K562 (cell line): ENCODE data around the gene GRWD1. TPM values are rescaled to one million over a fixed set of nuclear protein-coding genes. Genes with fewer than 3 reads are reported as not detected.

ENCODE experiments used
- ATAC-seq: fragments of 200-7000 bp; cut with Tn5 transposase; 3 replicates; pipeline ENCODE4 v1.9.1; 2020; ENCODE audit warnings: moderate library complexity
- BruUV-seq: library from RNA; stranded (reverse); fragments of 400-500 nt; replicated peaks from 2 replicates; lab custom pipeline; 2021; lab: Mats Ljungman, UMichigan
- CTCF ChIA-PET: fragments of 300-600 bp; formaldehyde crosslinking; extraction: SDS; loops from one replicate; lab custom pipeline; 2021; ENCODE audit warnings: low intra/inter-chr PET ratio; lab: Yijun Ruan, JAX
- POLR2A ChIA-PET: fragments of 300-600, 350-650 bp; sonication (Branson Sonifier 250); formaldehyde crosslinking; extraction: SDS; loops from one replicate; lab custom pipeline; 2021; ENCODE audit warnings: antibody characterized with exemption, inconsistent platforms; lab: Yijun Ruan, JAX
- DNase-seq, 4 experiments: peaks; one replicate each; pipeline versions ENCODE4 v3.0.0 to v3.0.0-alpha.2; 2011 to 2018; ENCODE audit warnings: low spot score in 3 of 4, mixed read lengths in 3 of 4; ENCODE audit errors: extremely low read depth in 1 of 4
- FAIRE-seq: peaks from 2 replicates; lab custom pipeline; 2011; peaks lifted over from hg19 to GRCh38; lab: Jason Lieb, UNC
- H2AFZ ChIP-seq: 2 replicates; pipeline ENCODE4 v1.6.0; 2011; ENCODE audit warnings: low read depth, low read length, control low read depth, inconsistent platforms
- H3K27ac ChIP-seq: fragments of 200-600 bp; 3 replicates; pipeline ENCODE4 v1.8.0; 2011; ENCODE audit warnings: low read depth, mild to moderate bottlenecking, control low read depth, inconsistent platforms, low read length, moderate library complexity, mixed read lengths; ENCODE audit errors: extremely low read depth
- H3K27me3 ChIP-seq, 2 experiments: fragments of 300-600 bp in 1 of 2; 2 replicates in 1 of 2; 3 replicates in 1 of 2; pipeline versions ENCODE4 v1.6.0 to v1.8.0; 2011; ENCODE audit warnings: inconsistent platforms in 2 of 2, low read length in 2 of 2, mild to moderate bottlenecking in 1 of 2, mixed read lengths in 1 of 2, moderate library complexity in 1 of 2; ENCODE audit not compliant: control insufficient read depth in 2 of 2, insufficient read depth in 2 of 2
- H3K36me3 ChIP-seq: fragments of 300-600 bp; 3 replicates; pipeline ENCODE4 v1.8.0; 2011; ENCODE audit warnings: mild to moderate bottlenecking, low read length, inconsistent platforms; ENCODE audit not compliant: control insufficient read depth, insufficient read depth
- H3K4me1 ChIP-seq, 2 experiments: fragments of 200-600 bp in 1 of 2; replicated peaks in 1 of 2; 2 replicates in 1 of 2; 3 replicates in 1 of 2; pipeline versions ENCODE4 v1.5.1 to v1.8.0; 2011; ENCODE audit warnings: inconsistent platforms in 2 of 2, low read length in 2 of 2, mild to moderate bottlenecking in 1 of 2, mixed read lengths in 1 of 2, moderate library complexity in 1 of 2; ENCODE audit not compliant: control insufficient read depth in 2 of 2, insufficient read depth in 2 of 2
- H3K4me2 ChIP-seq: 2 replicates; pipeline ENCODE4 v1.6.1; 2011; ENCODE audit warnings: low read length, control low read depth, inconsistent platforms, mixed read lengths; ENCODE audit not compliant: insufficient read depth
- H3K4me3 ChIP-seq: fragments of 200-600 bp; sonication (generic), shearing (Covaris generic); 2 replicates; pipeline ENCODE4 v1.5.1; 2016; ENCODE audit warnings: control low read depth, inconsistent platforms
- H3K79me2 ChIP-seq: fragments of 200-600 bp; 3 replicates; pipeline ENCODE4 v1.8.0; 2011; ENCODE audit warnings: low read length, inconsistent platforms; ENCODE audit not compliant: control insufficient read depth, insufficient read depth
- H3K9ac ChIP-seq, 2 experiments: 2 replicates each; pipeline versions ENCODE4 v1.6.0 to v1.6.1; 2011; ENCODE audit warnings: low read depth in 2 of 2, low read length in 2 of 2, control low read depth in 1 of 2, inconsistent platforms in 1 of 2, mild to moderate bottlenecking in 1 of 2, mixed read lengths in 1 of 2; ENCODE audit not compliant: insufficient read depth in 1 of 2
- H3K9me1 ChIP-seq: one replicate; pipeline ENCODE4 v1.6.0; 2011; ENCODE audit warnings: inconsistent platforms, mild to moderate bottlenecking, low read length, moderate library complexity; ENCODE audit not compliant: control insufficient read depth, insufficient read depth
- H3K9me3 ChIP-seq: replicated peaks from 2 replicates; pipeline ENCODE4 v1.5.1; 2011; ENCODE audit warnings: low read depth, low read length, inconsistent platforms; ENCODE audit not compliant: control insufficient read depth, insufficient read depth
- H4K20me1 ChIP-seq: replicated peaks from 2 replicates; pipeline ENCODE4 v1.6.1; 2011; ENCODE audit warnings: low read length, inconsistent platforms, mixed read lengths; ENCODE audit not compliant: control insufficient read depth, insufficient read depth
- ARID3A ChIP-seq: IDR thresholded peaks from 2 replicates; pipeline ENCODE4 v1.6.1; 2012; ENCODE audit warnings: low read depth, low read length, improper control_type of control experiment, borderline replicate concordance
- ARNT ChIP-seq, 2 experiments: fragments of 450-650 bp; IDR thresholded peaks; 2 replicates each; pipeline ENCODE4 v1.6.1; 2016; ENCODE audit warnings: mild to moderate bottlenecking in 1 of 2
- CEBPB ChIP-seq: fragments of 450-650 bp; IDR thresholded peaks from 2 replicates; pipeline ENCODE4 v1.6.1; 2016; ENCODE audit warnings: missing genetic modification characterization, missing compliant biosample characterization
- CSDE1 ChIP-seq, 2 experiments: fragments of 450-650 bp; IDR thresholded peaks; 2 replicates each; pipeline ENCODE4 v1.6.1; 2016; ENCODE audit warnings: mild to moderate bottlenecking in 1 of 2
- DPF2 ChIP-seq: fragments of 450-650 bp; IDR thresholded peaks from 2 replicates; pipeline ENCODE4 v1.6.1; 2016
- EP300 ChIP-seq: IDR thresholded peaks from 2 replicates; pipeline ENCODE4 v1.6.1; 2012; ENCODE audit warnings: low read length, improper control_type of control experiment
- GATA2 ChIP-seq: sonication (generic); formaldehyde crosslinking; IDR thresholded peaks from 2 replicates; pipeline ENCODE4 v1.4.0; 2020; ENCODE audit warnings: mild to moderate bottlenecking, missing genetic modification reagents
- GATAD2B ChIP-seq: fragments of 450-650 bp; IDR thresholded peaks from 2 replicates; pipeline ENCODE4 v1.6.1; 2017; ENCODE audit warnings: mild to moderate bottlenecking, borderline replicate concordance
- MEIS2 ChIP-seq: fragments of 450-650 bp; IDR thresholded peaks from 2 replicates; pipeline ENCODE4 v1.6.1; 2014; ENCODE audit warnings: mild to moderate bottlenecking; ENCODE audit not compliant: partially characterized antibody
- NFE2 ChIP-seq: IDR thresholded peaks from 2 replicates; pipeline ENCODE4 v1.6.1; 2014; ENCODE audit warnings: antibody characterized with exemption, low read depth
- PHB2 ChIP-seq: fragments of 450-650 bp; IDR thresholded peaks from 2 replicates; pipeline ENCODE4 v1.6.1; 2017; ENCODE audit warnings: low read depth
- RAD21 ChIP-seq, 2 experiments: fragments of 250-450 bp in 1 of 2; fragments of 450-650 bp in 1 of 2; sonication (Bioruptor Pico) in 1 of 2; formaldehyde crosslinking in 1 of 2; IDR thresholded peaks in 1 of 2; conservative IDR thresholded peaks in 1 of 2; 2 replicates each; pipeline versions ENCODE4 v1.4.0 to v1.8.0; 2020 to 2022; ENCODE audit warnings: mild to moderate bottlenecking in 2 of 2, moderate library complexity in 1 of 2
- RCOR1 ChIP-seq, 2 experiments: IDR thresholded peaks; 2 replicates each; pipeline ENCODE4 v1.6.1; 2012; ENCODE audit warnings: low read depth in 2 of 2, low read length in 2 of 2, borderline replicate concordance in 1 of 2, improper control_type of control experiment in 1 of 2
- TBP ChIP-seq: optimal IDR thresholded peaks from 2 replicates; pipeline ENCODE3; 2011; ENCODE audit warnings: low read depth, low read length, improper control_type of control experiment
- TCF3 ChIP-seq: sonication (generic); formaldehyde crosslinking; IDR thresholded peaks from 2 replicates; pipeline ENCODE4 v1.4.0; 2020; ENCODE audit warnings: mild to moderate bottlenecking, missing genetic modification reagents
- TEAD1 ChIP-seq, 2 experiments: fragments of 450-650 bp in 1 of 2; sonication (generic) in 1 of 2; formaldehyde crosslinking; IDR thresholded peaks; 2 replicates each; pipeline versions ENCODE4 v1.4.0 to v1.8.0; 2020 to 2022; ENCODE audit warnings: mild to moderate bottlenecking in 2 of 2, missing genetic modification reagents in 1 of 2
- ZSCAN29 ChIP-seq: fragments of 450-650 bp; IDR thresholded peaks from 2 replicates; pipeline ENCODE4 v1.6.1; 2017
- WGBS: fragments of 100-300 bp; shearing (Covaris generic); methylation state at CpG from one replicate; pipeline ENCODE4 v1.1.6; 2016; ENCODE audit warnings: low coverage, mixed read lengths; ENCODE audit not compliant: insufficient coverage; ENCODE audit errors: missing lambda C conversion rate; 5-methylcytosine and 5-hydroxymethylcytosine counted together
- in situ Hi-C: fragments of 300-500 bp; cut with MboI; formaldehyde crosslinking; loops from 4 replicates; pipeline ENCODE4 v1.15.0; 2018; ENCODE audit warnings: inconsistent platforms, mixed read lengths
- intact Hi-C: fragments of 100-400 bp; cut with micrococcal nuclease; formaldehyde crosslinking; loops from 2 replicates; pipeline ENCODE4 v1.14.2; 2022
- polyA plus RNA-seq, 8 experiments: library from polyadenylated mRNA; depleted of rRNA in 4 of 8; stranded (reverse) in 5 of 8; unstranded in 3 of 8; fragments of >200 nt; fragmentation: Nextera tagmentation in 2 of 8; fragmentation: Illumina TruSeq in 1 of 8; extraction: Ambion mirVana in 2 of 8; extraction: Trizol in 1 of 8; gene quantifications; 2 replicates each; pipeline versions ENCODE4 v1.2.1 to v1.2.3, GENCODE V29; 2011 to 2014; ENCODE audit warnings: inconsistent platforms in 1 of 8, missing spikeins in 1 of 8
- total RNA-seq, 7 experiments: library from RNA; depleted of rRNA in 6 of 7; stranded (reverse); fragments of >200 nt in 6 of 7; fragmentation: Illumina TruSeq in 2 of 7; extraction: Trizol in 2 of 7; gene quantifications; 2 replicates each; pipeline versions ENCODE4 v1.2.1 to v1.2.3, GENCODE V29; 2011 to 2021; ENCODE audit warnings: low replicate concordance in 1 of 7
- TF ChIP-seq, protein P1 (sequence below): IDR thresholded peaks from 2 replicates; pipeline ENCODE4 v1.6.1; 2011; ENCODE audit not compliant: insufficient read length; ENCODE audit errors: extremely low read depth

The GRWD1 gene
- total and polyA plus RNA-seq, 9 of the 15 experiments (the other 6 are each of a cell fraction or from before 2014, with no cell fraction given) = 1.5 to 87.2 (median 24.5) TPM

DNA sequence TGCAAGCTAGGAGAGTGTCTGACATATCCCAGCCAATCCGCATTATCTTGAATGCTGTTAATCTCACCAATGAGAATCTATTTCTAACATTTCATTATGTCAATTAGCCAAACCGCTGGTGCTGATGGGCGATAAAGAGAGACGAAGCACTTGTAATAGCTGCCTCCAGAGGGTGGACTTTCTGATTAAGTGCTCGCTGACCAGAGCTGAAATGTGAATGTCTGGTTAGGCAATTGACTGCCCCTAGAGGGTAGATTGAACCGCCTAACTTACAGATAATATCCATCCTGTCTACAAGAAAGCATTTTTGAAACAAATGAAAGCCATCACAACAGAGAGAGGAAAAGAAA is 552 bp upstream of the GRWD1 start:
- ATAC-seq (peak; percentile 86), FAIRE-seq (no peak)
- BruUV-seq = no TSS peak
- TF ChIP-seq CEBPB (tag) (peak; percentile 82), ARNT (IDR thresholded peaks at IDR 0.05) (peak in 1 of 2 experiments; percentile 49; a peak in 1 of 4 replicates), MEIS2 (peak; percentile 75), RCOR1 (IDR thresholded peaks at IDR 0.05; ENCODE audit: borderline replicate concordance in 1 of 2, low read depth in 2 of 2, low read length in 2 of 2) (peak in 1 of 2 experiments; percentile 65; a peak in 1 of 4 replicates), DPF2 (peak; percentile 39), EP300 (0 out of 2 replicates have a peak, but pooled peaks have one; percentile 45), CSDE1 (IDR thresholded peaks at IDR 0.05) (no peak), TCF3 (0 out of 2 replicates have a peak, but pooled peaks have one; percentile 40), TBP (peak; percentile 96), RAD21 (CRISPR knock-in tag; conservative IDR thresholded peaks at IDR 0.05 in 1 of 2, IDR thresholded peaks at IDR 0.05 in 1 of 2) (peak; percentile 42 to 46), PHB2 (no peak), ARID3A (peak; percentile 96), NFE2 (0 out of 2 replicates have a peak, but pooled peaks have one; percentile 2), GATAD2B (peak; percentile 55; the same call in 1 of the 2 replicates), TEAD1 (CRISPR knock-in tag; IDR thresholded peaks at IDR 0.05) (peak; percentile 43; a peak in 2 of 4 replicates), ZSCAN29 (no peak), GATA2 (CRISPR knock-in tag) (peak; percentile 75)
- TF ChIP-seq, protein P1, sequence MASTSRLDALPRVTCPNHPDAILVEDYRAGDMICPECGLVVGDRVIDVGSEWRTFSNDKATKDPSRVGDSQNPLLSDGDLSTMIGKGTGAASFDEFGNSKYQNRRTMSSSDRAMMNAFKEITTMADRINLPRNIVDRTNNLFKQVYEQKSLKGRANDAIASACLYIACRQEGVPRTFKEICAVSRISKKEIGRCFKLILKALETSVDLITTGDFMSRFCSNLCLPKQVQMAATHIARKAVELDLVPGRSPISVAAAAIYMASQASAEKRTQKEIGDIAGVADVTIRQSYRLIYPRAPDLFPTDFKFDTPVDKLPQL = peak; percentile 70

More for the DNA sequence above, 552 bp upstream of the GRWD1 start:
- Histone ChIP-seq H3K4me1 (peaks cover 12 to 16% of the 10 kb centered on the region in 2 experiments), H3K79me2 (peaks cover 32% of the 10 kb centered on the region), H3K36me3 (peaks cover 62% of the 10 kb centered on the region), H3K27ac (peak overlapping the region; percentile 84), H2AFZ (peak overlapping the region; percentile 91), H3K27me3 (no peaks in the 10 kb centered on the region), H3K4me3 (peak overlapping the region; percentile 97), H4K20me1 (no peaks in the 10 kb centered on the region), H3K4me2 (peak overlapping the region; percentile 97), H3K9ac (peak overlapping the region; percentile 97 to 98; a peak in 3 of 4 replicates), H3K9me1 (no peaks in the 10 kb centered on the region), H3K9me3 (no peaks in the 10 kb centered on the region)
- intact Hi-C loops = no loop called here
- in situ Hi-C loops = no loop called here
- POLR2A ChIA-PET = interaction anchor here (0.6 to 4.7 kb wide), 5 partner anchors 13 to 179 kb away, joined by 3 to 25 read pairs (median 3); no protein-coding TSS in a partner anchor
- 2% methylated on average over 6 of the region's 6 CpGs for WGBS
- DNase-seq = peak; percentile 78 to 85 (median 80)
- CTCF ChIA-PET = interaction anchor here (0.7 to 1.0 kb wide), 3 partner anchors 55 to 982 kb away, joined by 3 read pairs; no protein-coding TSS in a partner anchor
